ENCODE measurements around the gene TACR2. TPM values are rescaled to one million over a fixed set of nuclear protein-coding genes. Genes with fewer than 3 reads are reported as not detected.

Gene TACR2
- total RNA-seq, 4 donors from 2014 or later = 0.36 to 0.49 TPM; not detected in 2

DNA sequence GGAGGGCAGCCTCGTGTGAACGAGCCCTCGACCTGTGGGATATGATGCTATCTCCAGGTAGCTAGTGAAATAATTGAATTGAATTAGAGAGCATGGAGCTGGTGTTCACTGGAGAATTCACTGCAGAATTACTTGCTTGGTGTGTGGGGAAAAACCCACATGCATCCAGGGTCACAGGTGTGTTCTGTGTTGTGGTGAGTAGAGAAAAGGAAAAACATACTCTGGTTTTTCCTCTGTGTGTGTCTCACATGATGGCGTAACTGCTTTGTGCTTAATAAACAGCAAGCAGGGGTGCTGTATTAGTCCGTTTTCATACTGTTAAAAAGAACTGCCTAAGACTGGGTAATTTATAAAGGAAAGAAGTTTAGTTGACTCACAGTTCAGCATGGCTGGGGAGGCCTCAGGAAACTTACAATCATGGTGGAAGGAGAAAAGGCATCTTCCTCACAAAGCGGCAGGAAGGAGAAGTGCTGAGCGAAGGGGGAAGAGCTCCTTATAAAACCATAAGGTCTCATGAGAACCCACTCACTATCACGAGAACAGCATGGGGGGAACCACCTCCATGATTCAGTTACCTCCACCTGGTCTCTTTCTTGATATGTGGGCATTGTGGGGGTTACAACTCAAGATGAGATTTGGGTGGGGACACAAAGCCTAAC, 62.6 kb downstream of the TACR2 start:
- Histone ChIP-seq H3K4me3 (no peak overlapping the region), H3K27me3 (no peaks in the 10 kb centered on the region), H3K9me3 (no peaks in the 10 kb centered on the region), H3K36me3 (no peaks in the 10 kb centered on the region), H3K4me1 (peaks cover 12 to 16% of the 10 kb centered on the region in 2 donors), H3K27ac (no peak overlapping the region)
- TF ChIP-seq POLR2A (IDR thresholded peaks at IDR 0.05) = no peak
- TF ChIP-seq, protein P1, sequence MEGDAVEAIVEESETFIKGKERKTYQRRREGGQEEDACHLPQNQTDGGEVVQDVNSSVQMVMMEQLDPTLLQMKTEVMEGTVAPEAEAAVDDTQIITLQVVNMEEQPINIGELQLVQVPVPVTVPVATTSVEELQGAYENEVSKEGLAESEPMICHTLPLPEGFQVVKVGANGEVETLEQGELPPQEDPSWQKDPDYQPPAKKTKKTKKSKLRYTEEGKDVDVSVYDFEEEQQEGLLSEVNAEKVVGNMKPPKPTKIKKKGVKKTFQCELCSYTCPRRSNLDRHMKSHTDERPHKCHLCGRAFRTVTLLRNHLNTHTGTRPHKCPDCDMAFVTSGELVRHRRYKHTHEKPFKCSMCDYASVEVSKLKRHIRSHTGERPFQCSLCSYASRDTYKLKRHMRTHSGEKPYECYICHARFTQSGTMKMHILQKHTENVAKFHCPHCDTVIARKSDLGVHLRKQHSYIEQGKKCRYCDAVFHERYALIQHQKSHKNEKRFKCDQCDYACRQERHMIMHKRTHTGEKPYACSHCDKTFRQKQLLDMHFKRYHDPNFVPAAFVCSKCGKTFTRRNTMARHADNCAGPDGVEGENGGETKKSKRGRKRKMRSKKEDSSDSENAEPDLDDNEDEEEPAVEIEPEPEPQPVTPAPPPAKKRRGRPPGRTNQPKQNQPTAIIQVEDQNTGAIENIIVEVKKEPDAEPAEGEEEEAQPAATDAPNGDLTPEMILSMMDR (IDR thresholded peaks at IDR 0.05 in 4 of 5, conservative IDR thresholded peaks at IDR 0.05 in 1 of 5) = no peak
- intact Hi-C loops (cut with DNase I; ENCODE audit: low total_unique reads) (no loop called here), in situ Hi-C loops (cut with MboI; ENCODE audit: low sequenced_read_pairs in 4 of 4) (no loop called here)
- DNase-seq (no peak), ATAC-seq (no peak)

Other genes with a start within 250 kb of the TACR2 start
- 10 to 100 TPM; 29.7 to 38.8 (median 32.2) TPM for gene SUPV3L1, start 236.7 kb downstream of the TACR2 start, total RNA-seq
- under 1 TPM in 1 of 4 donors, not detected in 3; 0.18 TPM for gene HKDC1, start 196.6 kb downstream of the TACR2 start, total RNA-seq
- gene HK1, start 138.4 kb downstream of the TACR2 start, total RNA-seq = 100 to 1,000 TPM; 168 to 331 (median 246) TPM
- gene TSPAN15, start 34.5 kb upstream of the TACR2 start, total RNA-seq = 10 to 100 TPM in 2 of 4 donors, 1 to 10 TPM in 2; 7.9 to 21.0 (median 11.8) TPM
- not detected for gene NEUROG3, start 156.5 kb upstream of the TACR2 start, total RNA-seq
- 1 to 10 TPM in 3 of 4 donors, not detected in 1; 1.1 to 2.6 (median 2.5) TPM for gene FAM241B, start 213.3 kb upstream of the TACR2 start, total RNA-seq